IMR-90 (cell line): Measurements from ENCODE around the gene PDCD1LG2. TPM values are rescaled to one million over a fixed set of nuclear protein-coding genes. Genes with fewer than 3 reads are reported as not detected.

Experiments
- ATAC-seq: fragments of 200-7000 bp; cut with Tn5 transposase; 2 replicates; pipeline ENCODE4 v1.9.1; 2020; ENCODE audit warnings: low read depth, mild to moderate bottlenecking, moderate library complexity
- BruUV-seq: library from RNA; stranded (reverse); fragments of 400-500 nt; replicated peaks from 2 replicates; lab custom pipeline; 2021; lab: Mats Ljungman, UMichigan
- CTCF ChIA-PET: fragments of 300-600 bp; formaldehyde crosslinking; extraction: SDS; loops from one replicate; lab custom pipeline; 2021; ENCODE audit warnings: antibody characterized with exemption; lab: Yijun Ruan, JAX
- POLR2A ChIA-PET: fragments of 300-600 bp; sonication (Branson Sonifier 250); formaldehyde crosslinking; loops from one replicate; lab custom pipeline; 2022; ENCODE audit warnings: antibody characterized with exemption; ENCODE audit not compliant: unreplicated experiment; lab: Charles Lee
- DNase-seq: peaks from one replicate; pipeline ENCODE4 v3.0.0; 2013
- H2AFZ ChIP-seq: replicated peaks from 2 replicates; pipeline ENCODE3; 2013; ENCODE audit warnings: low read length, mild to moderate bottlenecking; ENCODE audit not compliant: poor library complexity
- H2AK5ac ChIP-seq: 2 replicates; pipeline ENCODE4 v1.6.1; 2013; ENCODE audit warnings: low read depth, low read length, inconsistent platforms
- H2AK9ac ChIP-seq: replicated peaks from 2 replicates; pipeline ENCODE3; 2013; ENCODE audit warnings: mild to moderate bottlenecking, low read depth, low read length, moderate library complexity; ENCODE audit not compliant: poor library complexity
- H2BK120ac ChIP-seq: 2 replicates; pipeline ENCODE4 v1.6.1; 2013; ENCODE audit warnings: low read depth, low read length, inconsistent platforms
- H2BK15ac ChIP-seq: 3 replicates; pipeline ENCODE4 v1.6.1; 2013; ENCODE audit warnings: low read depth, low read length, inconsistent platforms
- H2BK20ac ChIP-seq: 2 replicates; pipeline ENCODE4 v1.6.1; 2013; ENCODE audit warnings: low read depth, mild to moderate bottlenecking, inconsistent platforms, low read length, moderate library complexity
- H2BK5ac ChIP-seq: 2 replicates; pipeline ENCODE4 v1.6.1; 2013; ENCODE audit warnings: mild to moderate bottlenecking, low read depth, low read length, inconsistent platforms; ENCODE audit not compliant: poor library complexity, severe bottlenecking
- H3K14ac ChIP-seq: replicated peaks from 2 replicates; pipeline ENCODE4 v1.6.1; 2013; ENCODE audit warnings: low read depth, low read length, inconsistent platforms
- H3K18ac ChIP-seq: 2 replicates; pipeline ENCODE4 v1.6.1; 2013; ENCODE audit warnings: low read depth, low read length, control low read depth
- H3K23ac ChIP-seq: 2 replicates; pipeline ENCODE4 v1.6.1; 2013; ENCODE audit warnings: low read depth, low read length, inconsistent platforms
- H3K27ac ChIP-seq: 2 replicates; pipeline ENCODE4 v1.5.1; 2013; ENCODE audit warnings: mild to moderate bottlenecking, control low read depth, low read length; ENCODE audit not compliant: insufficient read depth
- H3K27me3 ChIP-seq: 2 replicates; pipeline ENCODE4 v1.6.1; 2013; ENCODE audit warnings: low read length; ENCODE audit not compliant: control insufficient read depth, insufficient read depth
- H3K36me3 ChIP-seq: 2 replicates; pipeline ENCODE4 v1.6.1; 2013; ENCODE audit warnings: low read length, mixed read lengths; ENCODE audit not compliant: control insufficient read depth, insufficient read depth
- H3K4ac ChIP-seq: 2 replicates; pipeline ENCODE4 v1.6.1; 2013; ENCODE audit warnings: low read depth, low read length, inconsistent platforms
- H3K4me1 ChIP-seq: 2 replicates; pipeline ENCODE4 v1.6.1; 2013; ENCODE audit warnings: low read length, mixed read lengths; ENCODE audit not compliant: control insufficient read depth, insufficient read depth
- H3K4me2 ChIP-seq: 2 replicates; pipeline ENCODE4 v1.6.1; 2013; ENCODE audit warnings: low read depth, mild to moderate bottlenecking, control low read depth, low read length, moderate library complexity
- H3K4me3 ChIP-seq: 2 replicates; pipeline ENCODE4 v1.5.1; 2013; ENCODE audit warnings: low read depth, mild to moderate bottlenecking, control low read depth, low read length, moderate library complexity; ENCODE audit not compliant: insufficient read depth
- H3K56ac ChIP-seq: 2 replicates; pipeline ENCODE4 v1.6.1; 2013; ENCODE audit warnings: low read length, inconsistent platforms; ENCODE audit not compliant: insufficient read depth; ENCODE audit errors: extremely low read depth
- H3K79me1 ChIP-seq, 2 experiments: 2 replicates each; pipeline ENCODE4 v1.6.1; 2013; ENCODE audit warnings: low read length in 2 of 2, inconsistent platforms in 1 of 2, low read depth in 1 of 2
- H3K9ac ChIP-seq: 2 replicates; pipeline ENCODE4 v1.6.1; 2013; ENCODE audit warnings: low read depth, low read length, control low read depth
- H3K9me1 ChIP-seq: 2 replicates; pipeline ENCODE4 v1.6.1; 2013; ENCODE audit warnings: low read length, inconsistent platforms; ENCODE audit not compliant: insufficient read depth
- H3K9me3 ChIP-seq: 2 replicates; pipeline ENCODE4 v1.6.1; 2013; ENCODE audit warnings: low read length; ENCODE audit not compliant: control insufficient read depth, insufficient read depth
- H4K20me1 ChIP-seq: 2 replicates; pipeline ENCODE4 v1.6.1; 2013; ENCODE audit warnings: low read length, inconsistent platforms; ENCODE audit not compliant: insufficient read depth
- H4K5ac ChIP-seq: 2 replicates; pipeline ENCODE4 v1.6.1; 2013; ENCODE audit warnings: mild to moderate bottlenecking, low read depth, low read length, control low read depth
- H4K8ac ChIP-seq, 2 experiments: 2 replicates each; pipeline ENCODE4 v1.6.1; 2013; ENCODE audit warnings: low read depth in 2 of 2, low read length in 2 of 2, control low read depth in 1 of 2, inconsistent platforms in 1 of 2
- H4K91ac ChIP-seq: 2 replicates; pipeline ENCODE4 v1.6.1; 2013; ENCODE audit warnings: low read depth, low read length, inconsistent platforms; ENCODE audit not compliant: insufficient read depth
- CHD1 ChIP-seq: IDR thresholded peaks from 2 replicates; pipeline ENCODE4 v1.6.1; 2012; ENCODE audit warnings: low read depth, low read length, improper control_type of control experiment
- MAZ ChIP-seq: IDR thresholded peaks from 2 replicates; pipeline ENCODE4 v1.6.1; 2012; ENCODE audit warnings: low read depth, mild to moderate bottlenecking, low read length, improper control_type of control experiment, moderate library complexity, borderline replicate concordance
- dilution Hi-C: fragments of 300-500 bp; cut with HindIII; formaldehyde crosslinking; loops from one replicate; pipeline ENCODE4 v1.14.3; 2018; ENCODE audit warnings: low sequenced_read_pairs; ENCODE audit not compliant: unreplicated experiment
- in situ Hi-C: fragments of 300-500 bp; cut with MboI; formaldehyde crosslinking; loops from 3 replicates; pipeline ENCODE4 v1.14.3; 2019; ENCODE audit warnings: low sequenced_read_pairs, inconsistent platforms, mixed read lengths
- intact Hi-C: fragments of 100-400 bp; cut with micrococcal nuclease; formaldehyde crosslinking; loops from 2 replicates; pipeline ENCODE4 v1.10.0; 2022
- polyA plus RNA-seq, 3 experiments: library from polyadenylated mRNA; depleted of rRNA; stranded (reverse); fragments of >200 nt; gene quantifications; 2 replicates each; pipeline ENCODE4 v1.2.3, GENCODE V29; 2012; ENCODE audit warnings: low replicate concordance in 1 of 3
- total RNA-seq: library from RNA; depleted of rRNA; stranded (reverse); fragments of >200 nt; gene quantifications from 2 replicates; pipeline ENCODE4 v1.2.3, GENCODE V29; 2012
- TF ChIP-seq, protein P1 (sequence below): conservative IDR thresholded peaks from 2 replicates; pipeline ENCODE4 v1.5.1; 2012; ENCODE audit warnings: mild to moderate bottlenecking, low read depth, low read length, improper control_type of control experiment

The PDCD1LG2 gene
- total and polyA plus RNA-seq, 2 of the 4 experiments (the other 2 are of a cell fraction) = 17.5 to 33.3 TPM

DNA sequence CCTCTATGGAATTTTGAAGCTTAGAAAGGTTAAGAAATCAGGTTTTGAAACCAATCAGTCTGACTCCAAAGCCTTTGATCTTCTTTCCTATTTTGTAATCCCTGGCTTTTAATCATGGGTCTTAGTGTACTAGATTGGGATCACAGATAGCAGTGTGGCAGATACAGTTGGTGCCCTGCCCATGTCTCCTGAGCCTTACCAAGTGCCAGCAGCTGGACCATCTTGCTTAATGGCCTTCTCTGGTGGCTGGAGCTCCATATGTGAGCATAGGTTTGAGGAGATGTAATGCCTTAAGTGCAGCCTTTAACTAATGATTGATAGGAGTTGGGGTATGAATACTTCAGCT, 101.8 kb downstream of the PDCD1LG2 start:
- CTCF ChIA-PET = interaction anchor here (0.5 to 1.5 kb wide), 2 partner anchors 11 to 114 kb away, joined by 3 to 5 read pairs; no protein-coding TSS in a partner anchor
- dilution Hi-C loops = no loop called here
- H2AFZ ChIP-seq = no peak overlapping the region

More for the DNA sequence above, 101.8 kb downstream of the PDCD1LG2 start:
- Histone ChIP-seq H2BK20ac (no peak overlapping the region), H3K27me3 (no peaks in the 10 kb centered on the region), H4K20me1 (no peaks in the 10 kb centered on the region), H3K18ac (no peak overlapping the region), H3K27ac (no peak overlapping the region), H3K4ac (no peak overlapping the region), H2BK15ac (no peak overlapping the region), H4K5ac (no peak overlapping the region), H3K23ac (no peak overlapping the region), H3K4me1 (no peaks in the 10 kb centered on the region), H4K91ac (no peak overlapping the region), H2BK5ac (no peak overlapping the region), H3K9me1 (no peaks in the 10 kb centered on the region), H2BK120ac (no peak overlapping the region), H3K36me3 (0 out of 2 replicates have a peak, but pooled peaks cover 1% of the 10 kb centered on the region), H3K9ac (no peak overlapping the region), H3K56ac (no peak overlapping the region), H2AK5ac (no peak overlapping the region), H3K4me2 (no peak overlapping the region), H3K9me3 (no peaks in the 10 kb centered on the region), H3K14ac (no peak overlapping the region), H3K4me3 (no peak overlapping the region), H2AK9ac (no peak overlapping the region), H4K8ac (no peak overlapping the region), H3K79me1 (peaks cover 0 to 9% of the 10 kb centered on the region in 2 experiments; a peak in 2 of 4 replicates)
- ATAC-seq (no peak), DNase-seq (no peak)
- intact Hi-C loops = no loop called here
- TF ChIP-seq CHD1 (no peak), MAZ (no peak)
- TF ChIP-seq, protein P1, sequence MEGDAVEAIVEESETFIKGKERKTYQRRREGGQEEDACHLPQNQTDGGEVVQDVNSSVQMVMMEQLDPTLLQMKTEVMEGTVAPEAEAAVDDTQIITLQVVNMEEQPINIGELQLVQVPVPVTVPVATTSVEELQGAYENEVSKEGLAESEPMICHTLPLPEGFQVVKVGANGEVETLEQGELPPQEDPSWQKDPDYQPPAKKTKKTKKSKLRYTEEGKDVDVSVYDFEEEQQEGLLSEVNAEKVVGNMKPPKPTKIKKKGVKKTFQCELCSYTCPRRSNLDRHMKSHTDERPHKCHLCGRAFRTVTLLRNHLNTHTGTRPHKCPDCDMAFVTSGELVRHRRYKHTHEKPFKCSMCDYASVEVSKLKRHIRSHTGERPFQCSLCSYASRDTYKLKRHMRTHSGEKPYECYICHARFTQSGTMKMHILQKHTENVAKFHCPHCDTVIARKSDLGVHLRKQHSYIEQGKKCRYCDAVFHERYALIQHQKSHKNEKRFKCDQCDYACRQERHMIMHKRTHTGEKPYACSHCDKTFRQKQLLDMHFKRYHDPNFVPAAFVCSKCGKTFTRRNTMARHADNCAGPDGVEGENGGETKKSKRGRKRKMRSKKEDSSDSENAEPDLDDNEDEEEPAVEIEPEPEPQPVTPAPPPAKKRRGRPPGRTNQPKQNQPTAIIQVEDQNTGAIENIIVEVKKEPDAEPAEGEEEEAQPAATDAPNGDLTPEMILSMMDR = no peak
- no TSS peak for BruUV-seq
- POLR2A ChIA-PET = no interaction called here
- in situ Hi-C loops = no loop called here
